Transverse colon (tissue), 4 donors: ENCODE measurements around the gene E2F4. TPM values are rescaled to one million over a fixed set of nuclear protein-coding genes. Genes with fewer than 3 reads are reported as not detected.

Experiments used
- DNase-seq: peaks from one replicate; pipeline ENCODE4 v3.0.0-alpha.2; 2019
- H3K27ac ChIP-seq, 4 donors: fragments of 200-600 bp; sonication (generic); 2 replicates each; pipeline ENCODE4 v1.5.1; 2016 to 2018; ENCODE audit warnings: inconsistent platforms in 4 of 4
- H3K27me3 ChIP-seq: fragments of 200-600 bp; sonication (generic); 2 replicates; pipeline ENCODE4 v1.5.1; 2017; ENCODE audit warnings: inconsistent platforms
- H3K36me3 ChIP-seq, 4 donors: fragments of 200-600 bp; sonication (generic); 2 replicates each; pipeline ENCODE4 v1.5.1; 2017 to 2019; ENCODE audit warnings: inconsistent platforms in 4 of 4
- H3K4me1 ChIP-seq, 4 donors: fragments of 200-600 bp; sonication (generic); 2 replicates each; pipeline ENCODE4 v1.5.1; 2017 to 2020; ENCODE audit warnings: inconsistent platforms in 4 of 4
- H3K4me3 ChIP-seq, 4 donors: fragments of 200-600 bp; sonication (generic); 1 replicate in 1 of 4; 2 replicates in 3 of 4; pipeline versions ENCODE4 v1.5.1 to v1.6.1; 2017 to 2019; ENCODE audit warnings: inconsistent platforms in 4 of 4
- H3K9me3 ChIP-seq, 2 donors: fragments of 200-600 bp; sonication (generic); 2 replicates each; pipeline ENCODE4 v1.5.1; 2017 to 2019; ENCODE audit warnings: inconsistent platforms in 2 of 2
- EP300 ChIP-seq: sonication (generic); formaldehyde crosslinking; IDR thresholded peaks from one replicate; pipeline ENCODE4 v1.6.1; 2017; ENCODE audit warnings: antibody characterized with exemption, low read depth
- POLR2A ChIP-seq: fragments of 450-650 bp; IDR thresholded peaks from one replicate; pipeline ENCODE4 v1.6.1; 2016; ENCODE audit warnings: antibody characterized with exemption, mild to moderate bottlenecking, moderate library complexity
- POLR2AphosphoS5 ChIP-seq, 3 donors: sonication (generic); formaldehyde crosslinking; IDR thresholded peaks; one replicate each; pipeline ENCODE4 v1.6.1; 2016; ENCODE audit warnings: antibody characterized with exemption in 3 of 3
- WGBS, 2 donors: methylation state at CpG; one replicate each; pipeline ENCODE4 v1.1.5; 2018; ENCODE audit warnings: low coverage in 1 of 2; 5-methylcytosine and 5-hydroxymethylcytosine counted together
- in situ Hi-C, 4 donors: fragments of 200-750 bp; cut with MboI; loops; one replicate each; pipeline versions ENCODE4 v1.15.0 to v1.15.1; 2017; ENCODE audit warnings: low sequenced_read_pairs in 3 of 4, low pct_ligation_motif_present in 1 of 4, low pct_unique_long_range_greater_than_20kb in 1 of 4
- intact Hi-C: fragments of 100-400 bp; cut with DNase I; formaldehyde crosslinking; loops from one replicate; pipeline ENCODE4 v1.15.1; 2023; ENCODE audit warnings: low total_unique reads
- total RNA-seq, 4 donors: library from RNA; depleted of rRNA; stranded (reverse); fragments of >200 nt; gene quantifications; one replicate each; pipeline ENCODE4 v1.1.0, GENCODE V29; 2016
- TF ChIP-seq, protein P1 (sequence below), 5 experiments: fragments of 200-600 bp in 3 of 5; fragments of 450-650 bp in 2 of 5; sonication (generic) in 3 of 5; IDR thresholded peaks; 1 replicate in 2 of 5; 2 replicates in 3 of 5; pipeline ENCODE4 v1.5.1; 2016 to 2017; ENCODE audit warnings: antibody characterized with exemption in 5 of 5, inconsistent platforms in 3 of 5, mild to moderate bottlenecking in 2 of 5, moderate library complexity in 1 of 5

Gene E2F4
- total RNA-seq, 4 donors from 2014 or later = 97.5 to 224 (median 159) TPM

DNA sequence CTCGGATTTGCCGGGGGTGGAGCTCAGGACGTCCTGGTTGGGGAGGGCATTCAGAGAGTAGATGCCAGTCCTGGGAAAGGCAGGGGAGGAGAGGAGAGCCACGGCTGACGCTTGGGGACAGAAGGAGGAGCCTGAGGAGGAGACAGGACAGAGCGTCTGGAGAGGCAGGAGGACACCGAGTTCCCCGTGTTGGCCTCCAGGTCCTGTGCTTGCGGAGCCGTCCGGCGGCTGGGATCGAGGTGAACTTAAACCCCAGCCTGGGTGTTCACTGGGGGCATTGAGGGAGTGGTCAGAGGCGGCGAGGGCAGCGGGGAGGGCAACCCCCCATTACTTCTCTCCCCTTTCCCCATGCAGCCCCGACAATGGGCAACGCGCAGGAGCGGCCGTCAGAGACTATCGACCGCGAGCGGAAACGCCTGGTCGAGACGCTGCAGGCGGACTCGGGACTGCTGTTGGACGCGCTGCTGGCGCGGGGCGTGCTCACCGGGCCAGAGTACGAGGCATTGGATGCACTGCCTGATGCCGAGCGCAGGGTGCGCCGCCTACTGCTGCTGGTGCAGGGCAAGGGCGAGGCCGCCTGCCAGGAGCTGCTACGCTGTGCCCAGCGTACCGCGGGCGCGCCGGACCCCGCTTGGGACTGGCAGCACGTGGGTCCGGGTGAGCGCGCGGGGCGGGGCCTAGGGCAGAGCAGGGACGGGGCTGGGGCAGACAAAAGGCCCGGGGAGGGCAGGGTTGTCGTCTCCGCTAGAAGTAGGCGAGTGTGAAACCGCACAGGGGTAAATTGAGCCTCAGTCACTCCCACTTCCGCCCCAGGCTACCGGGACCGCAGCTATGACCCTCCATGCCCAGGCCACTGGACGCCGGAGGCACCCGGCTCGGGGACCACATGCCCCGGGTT, 17.9 kb upstream of the E2F4 start:
- H3K27me3 ChIP-seq = no peaks in the 10 kb centered on the region
- WGBS, 2 donors = 0% methylated on average over 59 of the region's 71 CpGs; no CpG with 5 or more reads in 1 of the 2 donors
- intact Hi-C loops = loop anchor here (5.0 kb wide), 1 partner anchor 367 kb away; no protein-coding TSS in a partner anchor

DNA sequence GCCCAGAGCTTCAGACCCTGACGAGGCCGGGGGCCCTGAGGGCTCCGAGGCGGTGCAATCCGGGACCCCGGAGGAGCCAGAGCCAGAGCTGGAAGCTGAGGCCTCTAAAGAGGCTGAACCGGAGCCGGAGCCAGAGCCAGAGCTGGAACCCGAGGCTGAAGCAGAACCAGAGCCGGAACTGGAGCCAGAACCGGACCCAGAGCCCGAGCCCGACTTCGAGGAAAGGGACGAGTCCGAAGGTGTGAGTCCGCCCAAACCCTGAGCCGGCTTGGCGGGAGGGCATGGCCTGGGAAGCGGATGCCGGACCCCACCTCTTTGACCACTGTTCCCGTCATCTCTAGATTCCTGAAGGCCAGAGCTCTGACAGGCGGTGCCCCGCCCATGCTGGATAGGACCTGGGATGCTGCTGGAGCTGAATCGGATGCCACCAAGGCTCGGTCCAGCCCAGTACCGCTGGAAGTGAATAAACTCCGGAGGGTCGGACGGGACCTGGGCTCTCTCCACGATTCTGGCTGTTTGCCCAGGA, 17.2 kb upstream of the E2F4 start:
- H3K36me3 ChIP-seq = no peaks in the 10 kb centered on the region
- H3K9me3 ChIP-seq = no peaks in the 10 kb centered on the region
- TF ChIP-seq POLR2A (no peak), POLR2AphosphoS5 (IDR thresholded peaks at IDR 0.05) (no peak), EP300 (no peak)
- TF ChIP-seq, protein P1, sequence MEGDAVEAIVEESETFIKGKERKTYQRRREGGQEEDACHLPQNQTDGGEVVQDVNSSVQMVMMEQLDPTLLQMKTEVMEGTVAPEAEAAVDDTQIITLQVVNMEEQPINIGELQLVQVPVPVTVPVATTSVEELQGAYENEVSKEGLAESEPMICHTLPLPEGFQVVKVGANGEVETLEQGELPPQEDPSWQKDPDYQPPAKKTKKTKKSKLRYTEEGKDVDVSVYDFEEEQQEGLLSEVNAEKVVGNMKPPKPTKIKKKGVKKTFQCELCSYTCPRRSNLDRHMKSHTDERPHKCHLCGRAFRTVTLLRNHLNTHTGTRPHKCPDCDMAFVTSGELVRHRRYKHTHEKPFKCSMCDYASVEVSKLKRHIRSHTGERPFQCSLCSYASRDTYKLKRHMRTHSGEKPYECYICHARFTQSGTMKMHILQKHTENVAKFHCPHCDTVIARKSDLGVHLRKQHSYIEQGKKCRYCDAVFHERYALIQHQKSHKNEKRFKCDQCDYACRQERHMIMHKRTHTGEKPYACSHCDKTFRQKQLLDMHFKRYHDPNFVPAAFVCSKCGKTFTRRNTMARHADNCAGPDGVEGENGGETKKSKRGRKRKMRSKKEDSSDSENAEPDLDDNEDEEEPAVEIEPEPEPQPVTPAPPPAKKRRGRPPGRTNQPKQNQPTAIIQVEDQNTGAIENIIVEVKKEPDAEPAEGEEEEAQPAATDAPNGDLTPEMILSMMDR (IDR thresholded peaks at IDR 0.05) = no peak
- intact Hi-C loops (loop anchor here (5.0 kb wide), 1 partner anchor 367 kb away; no protein-coding TSS in a partner anchor), in situ Hi-C loops (loop anchor here in 2 of 4 donors (25.0 kb wide), 2 partner anchors 187 to 212 kb away; partner anchors contain the start of genes CES3 (in 1 of the 2) and CES4A (in 1 of the 2))
- peaks cover 33 to 55% (median 43%) of the 10 kb centered on the region in 4 donors for H3K4me1 ChIP-seq
- H3K27me3 ChIP-seq = no peaks in the 10 kb centered on the region
- no peak for DNase-seq
- peak overlapping the region; percentile 89 to 95 (median 94) for H3K27ac ChIP-seq
- peak overlapping the region; percentile 29 to 52 (median 40) for H3K4me3 ChIP-seq
- 66% methylated on average over 27 of the region's 31 CpGs; no CpG with 5 or more reads in 1 of the 2 donors for WGBS, 2 donors

More for the DNA sequence above, 17.9 kb upstream of the E2F4 start:
- in situ Hi-C loops = loop anchor here in 2 of 4 donors (25.0 kb wide), 2 partner anchors 187 to 212 kb away; partner anchors contain the start of genes CES3 (in 1 of the 2) and CES4A (in 1 of the 2)
- Histone ChIP-seq H3K4me3 (peak overlapping the region; percentile 29 to 52 (median 40)), H3K4me1 (peaks cover 39 to 62% (median 48%) of the 10 kb centered on the region in 4 donors), H3K36me3 (no peaks in the 10 kb centered on the region), H3K9me3 (no peaks in the 10 kb centered on the region), H3K27ac (peak overlapping the region; percentile 89 to 95 (median 94))
- TF ChIP-seq POLR2AphosphoS5 (IDR thresholded peaks at IDR 0.05) (peak; percentile 65 to 93 (median 92)), EP300 (peak; percentile 5), POLR2A (peak; percentile 96)
- TF ChIP-seq, protein P1 (IDR thresholded peaks at IDR 0.05) = peak in 4 of 5 experiments; percentile 8 to 30 (median 21)
- DNase-seq = peak; percentile 93

- Histone ChIP-seq H3K4me3 (no peak overlapping the region), H3K27ac (no peak overlapping the region), H3K4me1 (peaks cover 30 to 38% (median 33%) of the 10 kb centered on the region in 4 donors), H3K36me3 (no peaks in the 10 kb centered on the region), H3K27me3 (no peaks in the 10 kb centered on the region), H3K9me3 (no peaks in the 10 kb centered on the region)
- DNase-seq = no peak
- in situ Hi-C loops = no loop called here
- TF ChIP-seq EP300 (no peak), POLR2AphosphoS5 (IDR thresholded peaks at IDR 0.05) (no peak), POLR2A (no peak)
- TF ChIP-seq, protein P1 (IDR thresholded peaks at IDR 0.05) = no peak
- 87% methylated on average over 12 of the region's 12 CpGs; no CpG with 5 or more reads in 1 of the 2 donors for whole genome bisulfite sequencing, 2 donors
- intact Hi-C loops = no loop called here
These were observed 15.3 kb upstream of the E2F4 start for GRCh38 chr16:67176662-67177061.
